ENCODE measurements around the gene KCNN3. TPM values are rescaled to one million over a fixed set of nuclear protein-coding genes. Genes with fewer than 3 reads are reported as not detected.
A peak's percentile ranks its signal among the peaks of the same experiment; 100 is the strongest.

The KCNN3 gene
- total RNA-seq, 1 experiment from 2014 or later, result 0.07 TPM

DNA sequence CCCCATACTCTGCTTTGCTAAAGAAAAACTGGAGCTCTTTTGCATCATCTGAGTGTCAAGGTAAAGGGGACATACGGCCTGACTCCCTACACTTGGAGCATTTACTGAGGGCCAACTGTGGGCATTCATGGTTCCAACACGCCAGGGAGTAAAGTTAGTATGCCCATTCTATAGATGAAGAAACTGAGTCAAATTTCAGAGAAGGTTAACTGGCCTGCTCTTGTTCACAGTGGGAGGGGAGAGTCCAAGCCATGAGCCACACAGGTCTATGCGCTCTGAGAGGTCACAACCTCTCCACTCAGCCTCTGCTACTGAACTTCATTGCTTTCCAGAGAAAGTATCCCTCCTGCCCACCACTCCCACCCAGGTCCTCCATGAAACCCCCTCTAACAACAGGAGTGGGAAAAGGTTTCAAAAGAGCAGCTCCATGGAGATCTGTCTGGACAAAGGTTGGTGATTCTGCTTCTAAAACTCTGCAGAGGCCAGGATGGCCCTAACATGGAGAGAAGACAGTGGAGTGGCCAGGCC lies 6.8 kb upstream of the KCNN3 start:
- H3K36me3 Mint-ChIP-seq (ENCODE audit: insufficient read depth, unreplicated experiment), result no peaks in the 10 kb centered on the region
- no peaks in the 10 kb centered on the region for H3K27me3 Mint-ChIP-seq (ENCODE audit: insufficient read depth, unreplicated experiment)
- CTCF ChIA-PET, result interaction anchor here (0.6 to 6.6 kb wide), 13 partner anchors 8 to 396 kb away, joined by 3 to 113 read pairs (median 3); no protein-coding TSS in a partner anchor
- DNase-seq (ENCODE audit: unreplicated experiment), result no peak
- intact Hi-C loops (cut with micrococcal nuclease), result no loop called here
- no peak overlapping the region for H3K4me3 Mint-ChIP-seq (ENCODE audit: unreplicated experiment)
- H3K4me1 Mint-ChIP-seq (ENCODE audit: insufficient read depth, unreplicated experiment), result peaks cover 14% of the 10 kb centered on the region
- TF ChIP-seq CTCF (IDR thresholded peaks at IDR 0.05; ENCODE audit: unreplicated experiment), result no peak
- H3K27ac Mint-ChIP-seq (ENCODE audit: low read depth, unreplicated experiment), result no peak overlapping the region
- BruUV-seq (replicated peaks), result no TSS peak
- POLR2A ChIA-PET, result interaction anchor here (1.7 kb wide), 1 partner anchor 205 kb away, joined by 5 read pairs; no protein-coding TSS in a partner anchor
- H3K9me3 Mint-ChIP-seq (ENCODE audit: unreplicated experiment), result no peaks in the 10 kb centered on the region

- Mint-ChIP-seq H3K36me3 (ENCODE audit: insufficient read depth, unreplicated experiment) (no peaks in the 10 kb centered on the region), H3K27ac (ENCODE audit: low read depth, unreplicated experiment) (no peak overlapping the region), H3K27me3 (ENCODE audit: insufficient read depth, unreplicated experiment) (peaks cover 17% of the 10 kb centered on the region), H3K9me3 (ENCODE audit: unreplicated experiment) (no peaks in the 10 kb centered on the region), H3K4me1 (ENCODE audit: insufficient read depth, unreplicated experiment) (peaks cover 7% of the 10 kb centered on the region), H3K4me3 (ENCODE audit: unreplicated experiment) (no peak overlapping the region)
- ChIA-PET POLR2A (no interaction called here), CTCF (interaction anchor here (0.5 to 6.6 kb wide), 4 partner anchors 181 to 882 kb away, joined by 3 to 113 read pairs (median 4); no protein-coding TSS in a partner anchor)
- DNase-seq (ENCODE audit: unreplicated experiment), result no peak
- intact Hi-C loops (cut with micrococcal nuclease), result no loop called here
- TF ChIP-seq CTCF (IDR thresholded peaks at IDR 0.05; ENCODE audit: unreplicated experiment), result no peak
- no TSS peak for BruUV-seq (replicated peaks)
Observed at GRCh38 chr1:154874465-154874864, 4.4 kb upstream of the KCNN3 start.

DNA sequence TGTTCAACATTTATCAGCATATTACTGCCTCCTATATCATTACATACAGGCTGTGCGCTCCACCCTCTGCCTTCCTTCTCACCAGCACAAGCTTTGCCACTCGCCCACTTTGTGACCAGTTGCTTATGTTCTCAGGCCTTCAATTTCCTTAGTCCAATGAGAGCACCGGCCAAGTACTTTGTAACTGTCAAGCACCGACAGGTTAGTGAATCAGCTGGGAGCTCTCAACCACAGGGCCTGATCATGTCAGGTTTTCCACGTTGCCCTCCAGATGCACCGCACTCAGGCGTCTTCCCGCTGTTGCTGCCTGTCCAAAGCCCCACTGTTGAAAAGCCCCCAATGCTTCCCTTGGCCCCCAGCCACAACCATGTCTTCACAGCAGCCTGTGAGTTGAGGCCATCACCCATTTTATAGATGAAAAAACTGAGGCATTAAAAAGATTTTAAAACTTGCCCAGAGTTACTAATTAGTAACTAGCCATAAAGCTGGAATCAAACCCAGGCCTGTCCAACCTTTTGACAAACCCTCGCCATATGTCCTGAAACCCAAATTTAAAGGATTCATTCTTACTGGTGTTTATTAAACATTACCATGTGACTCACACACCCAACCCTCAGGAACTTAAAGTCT lies 3.4 kb upstream of the KCNN3 start:
- H3K27ac Mint-ChIP-seq (ENCODE audit: low read depth, unreplicated experiment), result no peak overlapping the region
- H3K27me3 Mint-ChIP-seq (ENCODE audit: insufficient read depth, unreplicated experiment), result peaks cover 27% of the 10 kb centered on the region
- TF ChIP-seq CTCF (IDR thresholded peaks at IDR 0.05; ENCODE audit: unreplicated experiment), result no peak
- intact Hi-C loops (cut with micrococcal nuclease), result no loop called here
- ChIA-PET CTCF (interaction anchor here (0.6 to 6.6 kb wide), 14 partner anchors 8 to 488 kb away, joined by 3 to 113 read pairs (median 4); no protein-coding TSS in a partner anchor), POLR2A (interaction anchor here (1.4 kb wide), 1 partner anchor 188 kb away, joined by 3 read pairs; no protein-coding TSS in a partner anchor)
- no peaks in the 10 kb centered on the region for H3K36me3 Mint-ChIP-seq (ENCODE audit: insufficient read depth, unreplicated experiment)
- no TSS peak for BruUV-seq (replicated peaks)
- no peak for DNase-seq (ENCODE audit: unreplicated experiment)
- peaks cover 16% of the 10 kb centered on the region for H3K4me1 Mint-ChIP-seq (ENCODE audit: insufficient read depth, unreplicated experiment)
- H3K9me3 Mint-ChIP-seq (ENCODE audit: unreplicated experiment), result no peaks in the 10 kb centered on the region
- H3K4me3 Mint-ChIP-seq (ENCODE audit: unreplicated experiment), result no peak overlapping the region

- Mint-ChIP-seq H3K4me1 (ENCODE audit: insufficient read depth, unreplicated experiment) (peaks cover 12% of the 10 kb centered on the region), H3K36me3 (ENCODE audit: insufficient read depth, unreplicated experiment) (no peaks in the 10 kb centered on the region), H3K4me3 (ENCODE audit: unreplicated experiment) (no peak overlapping the region), H3K27ac (ENCODE audit: low read depth, unreplicated experiment) (no peak overlapping the region), H3K9me3 (ENCODE audit: unreplicated experiment) (no peaks in the 10 kb centered on the region), H3K27me3 (ENCODE audit: insufficient read depth, unreplicated experiment) (peaks cover 45% of the 10 kb centered on the region)
- intact Hi-C loops (cut with micrococcal nuclease), result no loop called here
- ChIA-PET POLR2A (interaction anchor here (0.6 kb wide), 1 partner anchor 18 kb away, joined by 4 read pairs; no protein-coding TSS in a partner anchor), CTCF (interaction anchor here (0.8 to 2.3 kb wide), 6 partner anchors 9 to 312 kb away, joined by 3 to 26 read pairs (median 5); no protein-coding TSS in a partner anchor)
- BruUV-seq (replicated peaks), result no TSS peak
- no peak for TF ChIP-seq CTCF (IDR thresholded peaks at IDR 0.05; ENCODE audit: unreplicated experiment)
- DNase-seq (ENCODE audit: unreplicated experiment), result peak; percentile 28
Observed at GRCh38 chr1:154871374-154871773, 1.3 kb upstream of the KCNN3 start.
